Activated CD4-positive, alpha-beta T cell treated with anti-CD3 and anti-CD28 coated beads for 24 hours (primary cell): ENCODE measurements around the gene TTLL1.
"Not testable (repeated sequence)": the region's sequence is repeated elsewhere in the genome, so short reads cannot be mapped to it uniquely, and the experiment has no call there.

Experiments used
- DNase-seq, 2 donors: peaks; one replicate each; pipeline ENCODE4 v3.0.0-alpha.2; 2020; ENCODE audit warnings: low read depth in 2 of 2

The TTLL1 gene

DNA sequence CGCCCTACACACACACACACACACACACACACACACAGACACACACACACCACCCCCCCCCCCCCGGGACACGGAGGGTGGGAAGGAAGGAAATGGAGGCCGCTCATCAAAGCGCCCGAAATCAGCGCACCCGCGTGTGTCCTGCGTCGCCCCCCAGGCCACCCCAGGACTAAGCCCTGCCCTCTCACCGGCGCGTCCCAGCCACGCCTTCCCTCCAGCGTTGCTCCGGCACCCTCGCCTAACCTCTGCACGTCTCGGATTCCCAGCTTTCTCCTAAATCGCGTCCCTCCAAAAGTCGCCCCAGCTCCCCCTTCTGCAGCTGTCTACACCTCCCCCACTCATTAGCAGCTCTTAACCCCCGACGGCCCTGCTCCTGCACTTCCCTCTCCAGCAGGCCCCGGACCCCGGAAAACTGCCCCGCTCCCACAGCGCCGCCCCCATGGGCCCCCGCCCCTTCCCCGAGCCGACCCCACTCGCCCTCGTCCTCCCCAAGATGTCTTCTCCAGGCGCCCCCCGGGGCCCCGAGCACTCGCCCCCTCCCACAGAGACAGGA is 74.8 kb downstream of the TTLL1 start:
- DNase-seq = peak in 1 of 2 donors; percentile 15

DNA sequence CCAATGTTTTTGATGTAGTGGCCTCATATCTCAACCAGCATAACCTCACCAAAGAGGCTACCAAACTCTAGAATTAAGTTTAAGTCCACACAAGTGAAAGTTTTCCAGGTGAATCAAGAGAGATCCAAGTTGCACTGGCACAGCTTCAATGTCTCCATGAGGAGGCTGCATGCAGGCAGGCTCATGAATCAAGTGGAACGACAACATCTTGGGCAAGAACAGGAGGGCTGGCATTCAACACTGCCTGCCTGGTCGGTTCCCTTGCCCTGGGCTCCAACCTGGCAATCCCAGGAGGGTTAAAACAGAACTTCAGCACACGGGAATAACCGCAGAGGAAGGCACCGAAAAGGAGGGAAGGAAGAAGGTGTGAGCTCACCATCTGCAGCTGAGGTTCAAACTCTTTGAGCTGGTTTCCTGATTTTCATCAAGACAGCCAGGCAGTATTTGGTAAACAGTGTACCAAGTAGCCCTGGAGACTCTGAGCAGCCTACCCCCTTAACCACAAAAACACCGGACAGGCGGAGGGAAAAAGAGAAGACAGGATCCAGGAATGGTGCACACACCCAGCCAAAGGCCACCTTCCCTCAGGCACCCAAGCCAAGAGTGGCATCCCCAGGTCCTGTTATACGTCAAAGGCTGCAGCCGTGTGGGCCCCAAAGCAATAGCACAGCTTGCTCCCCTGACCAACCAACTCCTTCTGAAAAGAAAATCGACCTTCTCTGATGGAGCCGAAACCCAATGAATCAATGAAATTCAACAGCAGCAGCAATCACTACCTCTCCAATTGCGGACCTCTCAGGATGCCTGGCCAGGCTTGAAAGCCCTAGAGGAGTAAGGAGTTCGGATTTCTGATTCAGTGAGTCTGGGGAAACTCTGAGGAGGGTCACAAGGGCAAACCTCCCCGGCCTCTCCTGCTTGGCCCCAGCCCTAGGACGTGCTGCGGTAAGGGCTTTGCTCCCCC is 75.6 kb downstream of the TTLL1 start:
- DNase-seq = no peak

DNA sequence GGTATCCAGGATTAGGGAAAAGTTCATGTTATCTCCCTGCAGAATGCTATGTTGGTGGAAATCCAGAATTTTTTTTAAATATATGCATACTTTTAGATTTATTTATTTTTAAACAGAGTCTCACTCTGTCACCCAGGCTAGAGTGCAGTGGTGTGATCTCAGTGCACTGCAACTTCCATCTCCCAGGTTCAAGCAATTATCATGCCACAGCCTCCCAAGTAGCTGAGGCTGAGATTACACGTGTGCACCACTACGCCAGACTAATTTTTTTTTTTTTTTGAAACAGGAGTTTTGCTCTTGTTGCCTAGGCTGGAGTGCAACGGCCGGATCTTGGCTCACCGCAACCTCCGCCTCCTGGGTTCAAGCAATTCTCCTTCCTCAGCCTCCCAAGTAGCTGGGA is 76.8 kb downstream of the TTLL1 start:
- no peak for DNase-seq

DNA sequence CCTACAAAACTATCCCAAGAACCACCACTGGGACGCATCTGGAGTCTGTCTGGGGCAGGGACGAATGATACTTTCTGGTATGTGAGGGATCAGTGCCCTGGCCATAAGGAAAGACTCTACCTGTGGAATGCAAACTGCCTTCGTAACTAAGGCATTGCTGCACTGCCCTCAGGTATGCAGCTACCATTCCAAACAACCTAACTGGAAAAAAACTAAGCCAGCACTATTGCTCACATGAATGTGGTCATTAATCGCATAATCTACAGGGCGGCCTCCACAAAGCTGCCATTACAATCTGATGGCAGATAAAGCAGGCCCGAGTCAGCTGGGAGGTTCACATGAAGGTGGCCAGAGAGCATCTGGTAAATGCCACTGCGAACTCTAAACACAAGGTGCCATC is 78.1 kb downstream of the TTLL1 start:
- no peak for DNase-seq

DNA sequence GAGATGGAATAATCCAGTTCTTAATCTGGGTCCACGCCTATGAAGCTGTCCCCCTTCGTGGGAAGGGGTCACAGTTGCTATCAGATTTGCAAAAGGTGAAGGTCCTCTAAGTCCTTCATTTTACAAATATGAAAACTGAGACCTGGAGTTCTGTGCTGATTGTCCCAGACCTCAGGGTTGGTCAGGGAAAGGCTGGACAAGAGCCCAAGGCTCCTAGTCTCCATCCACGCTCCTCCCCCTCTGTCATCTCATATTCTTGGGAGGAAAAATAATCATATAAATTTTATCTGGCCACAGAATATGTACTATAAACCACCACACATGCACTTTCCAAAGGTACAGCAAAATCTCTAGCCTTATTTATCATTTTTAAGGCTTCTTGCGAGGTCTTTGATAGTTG is 79.7 kb downstream of the TTLL1 start:
- no peak for DNase-seq

DNA sequence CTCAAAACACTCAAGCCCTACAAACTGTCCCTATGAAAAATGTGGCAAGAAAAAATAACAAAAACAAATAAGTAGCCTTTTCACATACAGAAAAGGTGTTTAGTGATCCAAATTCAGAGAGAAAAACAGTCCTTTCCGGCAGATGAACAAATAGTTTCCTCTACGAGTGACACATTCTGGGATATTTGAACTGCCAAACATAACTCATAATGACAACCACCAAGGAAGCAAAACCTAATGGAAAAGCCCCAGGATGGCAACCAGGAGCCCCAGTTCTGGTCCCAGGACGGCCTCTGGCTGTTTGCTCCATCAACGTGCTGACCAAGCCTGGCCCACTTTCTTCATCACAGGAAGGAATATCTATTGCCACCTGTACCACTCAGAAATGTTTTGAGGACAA is 80.3 kb downstream of the TTLL1 start:
- DNase-seq = no peak

DNA sequence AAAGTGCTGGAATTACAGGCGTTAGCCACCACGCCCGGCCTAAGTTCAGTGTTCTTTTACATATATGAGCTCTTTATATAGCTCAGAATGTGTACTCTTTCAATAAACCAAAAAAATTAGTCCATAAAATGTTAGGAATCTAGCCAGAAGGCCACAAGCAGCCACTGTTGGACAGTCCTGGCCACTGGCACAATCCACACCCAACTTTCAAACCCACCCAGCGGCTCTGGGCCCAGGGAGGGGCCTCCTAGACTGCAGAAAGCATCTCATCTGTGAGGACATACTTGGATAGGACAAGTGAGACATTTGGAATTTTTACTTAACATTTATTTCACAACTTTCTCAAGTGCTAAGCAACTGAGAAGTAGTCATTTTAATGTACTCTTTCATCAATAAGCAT is 80.7 kb downstream of the TTLL1 start:
- DNase-seq = no peak

DNA sequence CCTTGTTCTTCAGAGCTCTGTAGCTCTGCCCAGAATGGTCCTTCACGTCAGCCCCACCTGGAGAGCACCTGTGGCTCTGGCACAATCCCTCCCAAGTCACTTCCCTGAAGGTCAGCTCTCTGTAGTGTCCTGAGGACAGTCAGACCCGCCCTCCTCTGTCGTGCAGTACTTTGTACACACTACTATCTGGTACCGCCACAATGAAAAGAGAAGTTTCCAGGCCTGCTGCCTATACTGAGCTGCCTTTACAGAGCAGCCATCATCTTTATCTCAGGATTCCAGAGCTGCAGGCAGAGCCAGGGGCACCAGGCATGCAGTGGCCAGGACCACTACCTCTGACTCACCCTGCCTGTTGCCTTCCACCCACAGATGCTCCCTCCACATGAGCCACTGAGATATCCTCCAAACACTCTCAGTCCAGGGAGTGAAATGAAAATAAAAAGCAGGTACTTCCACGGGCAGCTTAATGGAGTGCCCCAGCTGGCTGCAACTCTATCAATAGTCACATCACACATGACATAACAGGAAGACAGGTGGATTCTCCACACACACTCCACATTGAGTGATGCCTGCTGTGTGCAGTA is 81.6 kb downstream of the TTLL1 start:
- no peak for DNase-seq

DNA sequence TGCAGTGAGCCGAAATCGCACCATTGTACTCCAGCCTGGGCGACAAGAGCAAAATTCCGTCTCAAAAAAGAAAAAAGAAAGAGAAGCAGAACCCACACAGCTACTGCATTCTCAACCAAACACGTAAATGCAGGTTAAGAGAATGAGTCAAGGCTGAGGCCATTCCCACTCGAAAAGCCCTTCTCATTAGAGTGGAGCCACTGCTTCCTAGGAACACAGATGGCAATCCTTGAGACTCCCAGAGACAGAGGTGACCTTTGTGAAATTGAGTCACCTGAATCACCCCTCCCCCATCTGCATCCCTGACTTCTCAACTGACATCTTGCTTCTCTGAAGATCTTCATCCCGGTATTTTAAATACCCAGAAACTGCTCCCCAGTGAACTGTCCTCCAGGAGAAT is 82.4 kb downstream of the TTLL1 start:
- DNase-seq = no peak

DNA sequence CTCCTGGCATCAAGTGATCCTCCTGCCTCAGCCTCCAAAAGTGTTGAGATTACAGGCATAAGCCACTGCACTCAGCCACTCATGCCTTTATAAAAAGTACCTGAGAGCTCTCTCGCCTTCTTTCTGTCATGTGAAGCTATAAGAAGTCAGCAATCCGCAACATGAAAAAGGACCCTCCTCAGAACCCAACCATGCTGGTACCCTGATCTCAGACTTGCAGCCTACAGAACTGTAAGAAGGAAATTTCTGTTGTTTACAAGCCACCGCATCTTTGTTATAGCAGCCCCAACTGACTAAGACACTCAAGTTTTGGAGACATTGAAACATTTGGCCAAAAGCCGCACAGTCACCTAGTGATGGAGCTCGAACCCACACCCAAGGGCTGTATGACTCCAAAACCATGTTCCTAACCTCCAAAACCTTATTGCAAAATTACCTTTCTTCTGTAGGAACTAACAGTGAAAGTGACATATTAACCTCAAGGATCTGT is 83.1 kb downstream of the TTLL1 start:
- DNase-seq = no peak

DNA sequence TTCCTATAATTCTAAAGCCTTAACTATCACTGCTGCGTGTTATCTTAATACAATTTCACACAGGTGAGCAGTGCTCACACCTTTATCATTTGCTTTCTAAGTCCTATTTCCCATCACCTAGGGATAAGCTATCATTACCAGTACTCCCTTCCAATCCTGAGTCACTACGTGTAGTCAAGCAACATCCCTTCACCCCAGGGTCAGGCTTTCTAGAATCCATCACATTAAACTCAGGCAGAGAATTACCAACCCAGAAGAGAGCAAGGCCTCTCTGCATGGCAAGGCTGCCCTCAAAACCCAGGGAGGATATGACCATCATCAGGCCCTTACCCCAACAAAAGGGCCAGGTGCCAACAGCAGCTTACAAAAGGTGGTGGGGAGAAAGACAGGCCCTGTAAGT is 84.1 kb downstream of the TTLL1 start:
- no peak for DNase-seq

DNA sequence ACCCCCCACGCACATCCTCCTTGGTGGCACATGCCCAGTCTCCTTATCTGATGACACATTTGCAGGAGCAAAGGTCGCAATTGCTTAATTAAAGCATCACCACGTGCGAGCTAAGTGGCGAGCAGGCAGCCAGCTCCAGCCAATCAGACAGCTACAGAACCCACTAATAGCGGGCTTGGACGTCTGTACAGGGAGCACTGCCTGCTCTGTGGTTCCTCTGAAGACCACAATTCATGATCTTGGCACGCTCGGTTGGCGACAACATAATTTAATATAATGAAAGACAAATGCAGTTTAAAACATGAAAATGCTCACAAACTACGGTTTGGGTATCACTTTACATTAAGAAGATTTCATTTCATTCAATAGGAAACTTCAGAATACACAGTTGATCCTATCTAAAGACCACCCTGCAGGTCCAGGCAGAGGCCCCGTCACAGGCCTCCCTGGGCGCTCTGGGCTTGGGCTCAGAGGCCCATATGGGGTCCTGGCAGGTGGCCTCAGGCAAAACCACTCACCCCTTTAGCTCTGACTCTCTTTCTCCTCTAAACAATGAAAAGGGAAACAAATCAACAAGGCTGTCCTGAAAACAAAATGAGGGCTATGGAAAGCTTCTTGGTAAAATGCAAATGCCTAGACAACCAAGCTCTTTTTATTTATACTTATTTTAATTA is 84.7 kb downstream of the TTLL1 start:
- DNase-seq = no peak

DNA sequence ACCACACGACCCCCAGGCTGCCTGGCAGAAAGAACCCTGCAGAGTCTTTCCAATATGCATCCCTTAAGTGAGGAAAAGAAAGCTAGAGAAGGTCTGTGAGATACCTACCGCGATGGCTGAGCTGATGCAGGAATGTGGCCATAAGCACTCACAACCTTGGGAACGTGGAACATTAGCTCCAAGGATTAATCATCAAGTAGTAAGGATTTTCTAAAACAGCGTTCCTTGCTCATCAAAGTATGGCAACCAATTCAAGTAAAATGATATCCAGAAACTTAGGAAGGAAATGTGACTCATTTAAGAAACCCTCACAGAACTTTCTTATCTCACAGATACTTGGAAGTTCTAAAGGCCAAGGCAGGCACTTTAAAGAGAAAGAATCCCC is 87.0 kb downstream of the TTLL1 start:
- DNase-seq = no peak

DNA sequence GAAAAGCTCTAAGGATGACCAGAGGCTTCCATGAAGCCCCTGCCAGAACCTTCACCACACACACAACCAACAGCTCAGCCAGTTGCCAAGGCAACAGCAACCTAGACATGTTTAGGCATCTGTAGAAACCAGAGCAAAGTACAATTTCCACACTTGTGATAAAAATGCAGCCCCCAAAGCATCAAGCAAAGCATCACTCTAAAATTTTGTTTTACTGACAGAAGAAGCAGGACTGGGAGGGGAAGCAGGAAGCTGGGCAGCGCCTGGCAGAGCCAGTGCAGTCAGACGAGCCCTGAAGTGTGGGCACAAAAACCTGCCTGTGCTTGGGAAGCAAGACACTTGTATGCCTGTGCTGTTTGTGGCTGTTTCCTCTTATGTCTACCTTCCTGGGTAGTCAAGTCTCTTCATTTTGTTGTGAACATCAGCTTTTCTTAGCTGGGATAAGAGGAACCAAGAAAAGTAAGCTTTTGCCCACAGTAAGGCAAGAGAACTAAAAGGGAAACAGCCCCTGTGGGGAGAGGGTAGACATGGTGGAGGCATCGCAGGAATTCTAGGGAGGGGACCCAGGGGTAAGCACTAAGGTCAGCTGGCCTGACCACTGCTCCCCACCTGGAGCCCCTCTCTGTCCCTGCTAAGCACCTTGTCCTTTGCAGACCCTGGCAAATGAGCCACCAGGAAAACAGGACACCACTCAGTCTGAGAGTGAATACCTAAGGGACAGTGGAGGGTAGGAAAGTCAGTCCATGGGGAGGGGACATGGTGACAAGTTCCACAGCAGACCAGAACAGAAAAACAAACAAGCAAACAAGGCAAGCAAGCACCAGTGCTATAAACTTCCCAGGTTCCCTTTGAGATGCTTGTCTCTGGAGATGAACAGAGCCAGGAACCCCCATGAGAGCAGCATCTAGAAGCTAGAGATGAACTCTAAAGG is 87.7 kb downstream of the TTLL1 start:
- no peak for DNase-seq

DNA sequence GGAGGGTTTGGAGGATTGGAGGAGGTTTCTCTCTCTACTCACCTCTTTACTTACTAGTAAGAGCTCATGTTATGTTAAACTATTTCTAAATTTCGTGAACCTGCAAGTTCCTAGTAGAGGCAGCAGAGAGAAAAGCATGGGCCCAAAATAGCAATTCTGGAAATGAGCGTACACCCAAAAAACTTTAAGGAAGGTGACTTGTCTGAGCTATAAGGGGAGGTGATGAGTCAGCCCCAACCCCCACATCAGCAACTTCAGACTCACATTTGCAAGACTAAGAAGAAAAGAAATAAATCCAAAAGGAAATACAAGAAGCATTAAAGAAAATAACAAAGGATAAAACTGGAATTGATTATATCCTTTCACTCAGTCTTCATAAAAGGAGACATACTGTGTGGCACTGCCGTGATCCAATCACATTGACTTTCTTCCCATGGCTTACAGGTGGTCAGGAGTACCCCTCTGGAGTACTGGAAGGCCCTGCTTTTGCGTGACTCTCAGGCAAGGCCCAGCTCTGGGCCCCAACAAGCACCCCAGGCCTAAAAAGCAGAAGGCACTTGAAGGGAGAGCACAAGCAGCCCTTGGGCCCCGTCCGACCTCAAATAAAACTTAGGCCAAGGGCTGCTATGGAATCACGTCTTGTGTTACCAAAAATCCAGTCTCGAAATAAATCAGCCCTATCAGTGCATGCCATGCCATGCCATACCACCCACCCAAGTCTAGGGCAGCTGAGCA is 88.6 kb downstream of the TTLL1 start:
- DNase-seq = peak; percentile 30 to 46

DNA sequence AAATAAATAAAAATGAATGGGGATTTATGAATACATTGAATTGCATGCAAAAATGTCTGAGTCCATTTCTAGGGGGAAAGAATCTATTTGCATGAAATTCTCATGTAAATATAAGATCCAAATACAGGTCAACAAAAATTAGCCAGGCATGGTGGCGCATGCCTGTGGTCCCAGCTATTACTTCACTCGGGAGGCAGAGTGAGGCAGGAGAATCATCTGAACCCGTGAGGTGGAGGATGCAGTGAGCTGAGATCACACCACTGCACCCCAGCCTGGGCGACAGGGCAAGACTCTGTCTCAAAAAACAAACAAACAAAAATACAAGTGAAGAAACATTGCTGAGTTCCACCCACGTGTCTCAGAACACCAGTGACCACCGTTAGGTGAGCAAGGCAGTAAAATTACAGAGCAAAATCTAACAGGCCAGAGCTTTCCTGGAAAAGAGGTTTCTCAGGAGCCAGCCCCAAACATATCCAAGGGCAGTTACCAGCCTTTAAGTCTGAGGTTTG is 91.6 kb downstream of the TTLL1 start:
- no peak for DNase-seq

DNA sequence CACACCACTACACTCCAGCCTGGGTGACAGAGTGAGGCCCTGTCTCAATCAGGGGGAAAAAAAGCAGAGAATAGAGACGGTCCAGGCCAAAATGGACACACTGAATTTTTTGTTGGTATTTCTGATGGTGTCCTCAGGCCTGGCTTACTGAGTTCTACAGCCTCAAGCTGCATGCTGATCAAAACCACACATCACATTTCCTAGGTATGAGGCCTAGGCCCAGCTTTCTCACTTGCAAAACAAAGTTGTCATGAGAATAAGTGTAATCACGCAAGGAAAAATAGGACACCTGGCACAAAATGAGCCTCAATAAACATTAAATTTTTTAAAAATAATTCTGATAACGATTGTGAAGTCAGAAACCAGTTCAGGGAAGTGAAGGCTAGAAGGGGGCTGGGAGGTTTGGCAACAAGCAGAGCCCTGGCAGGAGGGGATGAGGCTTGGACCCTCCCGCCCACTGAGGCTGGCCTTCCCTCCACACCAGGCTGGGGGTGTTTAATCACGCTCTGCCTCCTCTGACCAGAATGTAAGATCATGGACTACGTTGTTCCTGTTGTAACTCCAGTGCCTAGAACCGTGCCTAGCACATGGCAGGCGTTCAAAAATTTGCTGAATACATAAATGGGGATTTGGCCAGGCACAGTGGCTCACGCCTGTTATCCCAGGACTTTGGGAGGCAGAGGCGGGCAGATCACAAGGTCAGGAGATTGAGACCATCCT is 92.4 kb downstream of the TTLL1 start:
- no peak for DNase-seq

DNA sequence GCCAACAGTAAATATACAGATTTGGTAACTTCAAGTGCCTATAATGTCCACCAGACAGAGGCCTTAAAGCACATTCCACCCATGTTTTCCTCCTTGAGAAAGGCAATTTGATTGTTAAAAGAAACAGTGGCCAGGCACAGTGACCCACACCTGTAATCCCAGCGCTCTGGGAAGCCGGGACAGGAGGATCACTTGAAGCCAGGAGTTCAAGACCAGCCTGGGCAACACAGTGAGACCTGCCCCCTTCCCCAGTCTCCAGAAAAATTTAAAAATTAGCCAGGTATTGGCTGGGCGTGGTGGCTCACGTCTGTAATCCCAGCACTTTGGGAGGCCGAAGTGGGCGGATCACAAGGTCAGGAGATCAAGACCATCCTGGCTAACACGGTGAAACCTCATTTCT is 93.5 kb downstream of the TTLL1 start:
- not testable (repeated sequence) for DNase-seq

DNA sequence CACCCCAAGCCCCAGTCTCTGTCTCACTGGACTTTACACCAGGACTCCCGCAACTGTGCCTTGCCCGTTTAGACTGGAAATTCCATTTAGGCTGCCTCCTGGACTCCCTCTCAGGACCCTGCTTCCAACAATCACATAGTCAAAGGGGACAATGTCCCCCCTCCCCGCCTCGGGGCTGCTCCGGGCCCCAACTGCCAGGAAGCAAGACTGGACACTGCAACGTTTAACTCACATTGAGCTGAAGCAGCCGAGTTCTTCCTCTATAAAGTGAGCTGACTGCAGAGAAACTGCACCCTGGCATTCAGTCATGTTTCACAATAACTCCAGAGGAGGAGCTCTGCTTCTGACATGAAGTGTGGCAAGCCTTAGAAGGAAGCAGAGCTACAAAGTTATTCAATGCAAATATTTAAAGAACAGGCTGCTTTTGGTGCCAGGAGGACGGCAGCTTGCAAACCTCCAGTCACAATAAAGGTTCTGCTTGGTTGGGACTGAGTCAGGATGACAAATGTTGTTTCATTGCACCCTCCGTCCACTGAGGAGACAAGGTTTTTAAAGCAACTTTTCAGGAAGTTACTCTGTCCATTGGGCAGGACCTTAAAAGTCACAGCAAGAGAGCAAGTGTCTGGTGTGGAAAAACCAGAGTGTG is 94.2 kb downstream of the TTLL1 start:
- no peak for DNase-seq
